K562 (cell line): ENCODE measurements around the gene HS3ST5. TPM values are rescaled to one million over a fixed set of nuclear protein-coding genes. Genes with fewer than 3 reads are reported as not detected.

Source experiments
- ATAC-seq: fragments of 200-7000 bp; cut with Tn5 transposase; 3 replicates; pipeline ENCODE4 v1.9.1; 2020; ENCODE audit warnings: moderate library complexity
- BruUV-seq: library from RNA; stranded (reverse); fragments of 400-500 nt; replicated peaks from 2 replicates; lab custom pipeline; 2021; lab: Mats Ljungman, UMichigan
- CTCF ChIA-PET: fragments of 300-600 bp; formaldehyde crosslinking; extraction: SDS; loops from one replicate; lab custom pipeline; 2021; ENCODE audit warnings: low intra/inter-chr PET ratio; lab: Yijun Ruan, JAX
- POLR2A ChIA-PET: fragments of 300-600, 350-650 bp; sonication (Branson Sonifier 250); formaldehyde crosslinking; extraction: SDS; loops from one replicate; lab custom pipeline; 2021; ENCODE audit warnings: antibody characterized with exemption, inconsistent platforms; lab: Yijun Ruan, JAX
- DNase-seq, 4 experiments: peaks; one replicate each; pipeline versions ENCODE4 v3.0.0 to v3.0.0-alpha.2; 2011 to 2018; ENCODE audit warnings: low spot score in 3 of 4, mixed read lengths in 3 of 4; ENCODE audit errors: extremely low read depth in 1 of 4
- FAIRE-seq: peaks from 2 replicates; lab custom pipeline; 2011; peaks lifted over from hg19 to GRCh38; lab: Jason Lieb, UNC
- H2AFZ ChIP-seq: 2 replicates; pipeline ENCODE4 v1.6.0; 2011; ENCODE audit warnings: low read depth, low read length, control low read depth, inconsistent platforms
- H3K27ac ChIP-seq: fragments of 200-600 bp; 3 replicates; pipeline ENCODE4 v1.8.0; 2011; ENCODE audit warnings: low read depth, mild to moderate bottlenecking, control low read depth, inconsistent platforms, low read length, moderate library complexity, mixed read lengths; ENCODE audit errors: extremely low read depth
- H3K27me3 ChIP-seq, 2 experiments: fragments of 300-600 bp in 1 of 2; 2 replicates in 1 of 2; 3 replicates in 1 of 2; pipeline versions ENCODE4 v1.6.0 to v1.8.0; 2011; ENCODE audit warnings: inconsistent platforms in 2 of 2, low read length in 2 of 2, mild to moderate bottlenecking in 1 of 2, mixed read lengths in 1 of 2, moderate library complexity in 1 of 2; ENCODE audit not compliant: control insufficient read depth in 2 of 2, insufficient read depth in 2 of 2
- H3K36me3 ChIP-seq: fragments of 300-600 bp; 3 replicates; pipeline ENCODE4 v1.8.0; 2011; ENCODE audit warnings: mild to moderate bottlenecking, low read length, inconsistent platforms; ENCODE audit not compliant: control insufficient read depth, insufficient read depth
- H3K4me1 ChIP-seq, 2 experiments: fragments of 200-600 bp in 1 of 2; replicated peaks in 1 of 2; 2 replicates in 1 of 2; 3 replicates in 1 of 2; pipeline versions ENCODE4 v1.5.1 to v1.8.0; 2011; ENCODE audit warnings: inconsistent platforms in 2 of 2, low read length in 2 of 2, mild to moderate bottlenecking in 1 of 2, mixed read lengths in 1 of 2, moderate library complexity in 1 of 2; ENCODE audit not compliant: control insufficient read depth in 2 of 2, insufficient read depth in 2 of 2
- H3K4me2 ChIP-seq: 2 replicates; pipeline ENCODE4 v1.6.1; 2011; ENCODE audit warnings: low read length, control low read depth, inconsistent platforms, mixed read lengths; ENCODE audit not compliant: insufficient read depth
- H3K4me3 ChIP-seq: fragments of 200-600 bp; sonication (generic), shearing (Covaris generic); 2 replicates; pipeline ENCODE4 v1.5.1; 2016; ENCODE audit warnings: control low read depth, inconsistent platforms
- H3K79me2 ChIP-seq: fragments of 200-600 bp; 3 replicates; pipeline ENCODE4 v1.8.0; 2011; ENCODE audit warnings: low read length, inconsistent platforms; ENCODE audit not compliant: control insufficient read depth, insufficient read depth
- H3K9ac ChIP-seq, 2 experiments: 2 replicates each; pipeline versions ENCODE4 v1.6.0 to v1.6.1; 2011; ENCODE audit warnings: low read depth in 2 of 2, low read length in 2 of 2, control low read depth in 1 of 2, inconsistent platforms in 1 of 2, mild to moderate bottlenecking in 1 of 2, mixed read lengths in 1 of 2; ENCODE audit not compliant: insufficient read depth in 1 of 2
- H3K9me1 ChIP-seq: one replicate; pipeline ENCODE4 v1.6.0; 2011; ENCODE audit warnings: inconsistent platforms, mild to moderate bottlenecking, low read length, moderate library complexity; ENCODE audit not compliant: control insufficient read depth, insufficient read depth
- H3K9me3 ChIP-seq: replicated peaks from 2 replicates; pipeline ENCODE4 v1.5.1; 2011; ENCODE audit warnings: low read depth, low read length, inconsistent platforms; ENCODE audit not compliant: control insufficient read depth, insufficient read depth
- H4K20me1 ChIP-seq: replicated peaks from 2 replicates; pipeline ENCODE4 v1.6.1; 2011; ENCODE audit warnings: low read length, inconsistent platforms, mixed read lengths; ENCODE audit not compliant: control insufficient read depth, insufficient read depth
- DACH1 ChIP-seq: fragments of 450-650 bp; IDR thresholded peaks from 2 replicates; pipeline ENCODE4 v1.6.1; 2018; ENCODE audit not compliant: partially characterized antibody
- EP300 ChIP-seq: IDR thresholded peaks from 2 replicates; pipeline ENCODE4 v1.6.1; 2012; ENCODE audit warnings: low read length, improper control_type of control experiment
- ETV1 ChIP-seq: fragments of 450-650 bp; conservative IDR thresholded peaks from 2 replicates; pipeline ENCODE4 v1.6.1; 2016; ENCODE audit warnings: missing genetic modification characterization, control low read depth, low read depth, missing compliant biosample characterization
- JUNB ChIP-seq: fragments of 450-650 bp; formaldehyde crosslinking; conservative IDR thresholded peaks from 2 replicates; pipeline ENCODE4 v1.4.0; 2020; ENCODE audit warnings: mild to moderate bottlenecking
- KDM1A ChIP-seq, 2 experiments: fragments of 450-650 bp; IDR thresholded peaks; 2 replicates each; pipeline ENCODE4 v1.6.1; 2016; ENCODE audit warnings: mild to moderate bottlenecking in 2 of 2
- KDM4B ChIP-seq, 2 experiments: fragments of 450-650 bp in 1 of 2; sonication (generic) in 1 of 2; IDR thresholded peaks; 2 replicates each; pipeline ENCODE4 v1.6.1; 2016 to 2017; ENCODE audit warnings: borderline replicate concordance in 2 of 2, antibody characterized with exemption in 1 of 2, low read depth in 1 of 2, mild to moderate bottlenecking in 1 of 2
- MTF1 ChIP-seq: fragments of 250-450 bp; sonication (Bioruptor Pico); IDR thresholded peaks from 2 replicates; pipeline ENCODE4 v1.9.0; 2021; ENCODE audit warnings: moderate library complexity, mild to moderate bottlenecking, inconsistent platforms, borderline replicate concordance
- PHF21A ChIP-seq: fragments of 450-650 bp; IDR thresholded peaks from 2 replicates; pipeline ENCODE4 v1.6.1; 2017; ENCODE audit warnings: low read depth, borderline replicate concordance
- POLR2G ChIP-seq: fragments of 200-400 bp; formaldehyde crosslinking; IDR thresholded peaks from 2 replicates; pipeline ENCODE4 v1.6.1; 2017; ENCODE audit warnings: low read depth, mild to moderate bottlenecking, antibody characterized with exemption, low read length, moderate library complexity
- THAP7 ChIP-seq: fragments of 250-450 bp; sonication (Bioruptor Pico); IDR thresholded peaks from 2 replicates; pipeline ENCODE4 v1.5.0; 2021
- TSHZ1 ChIP-seq: fragments of 250-450 bp; sonication (Bioruptor Pico); IDR thresholded peaks from 2 replicates; pipeline ENCODE4 v1.4.0; 2020; ENCODE audit warnings: mild to moderate bottlenecking, moderate library complexity
- ZNF274 ChIP-seq: IDR thresholded peaks from 2 replicates; pipeline ENCODE4 v1.6.1; 2011; ENCODE audit warnings: low read depth, mild to moderate bottlenecking, low read length, moderate library complexity, borderline replicate concordance
- ZNF589 ChIP-seq: fragments of 200-800 bp; sonication (Bioruptor generic); IDR thresholded peaks from 2 replicates; pipeline ENCODE4 v1.6.1; 2016; ENCODE audit warnings: low read depth, missing genetic modification characterization, missing compliant biosample characterization
- ZNF592 ChIP-seq: fragments of 450-650 bp; IDR thresholded peaks from 2 replicates; pipeline ENCODE4 v1.6.1; 2017; ENCODE audit warnings: antibody characterized with exemption, mild to moderate bottlenecking
- ZNF77 ChIP-seq: fragments of 250-450 bp; sonication (Bioruptor Pico); IDR thresholded peaks from 2 replicates; pipeline ENCODE4 v1.5.0; 2020
- ZNF79 ChIP-seq: fragments of 250-450 bp; sonication (Bioruptor Pico); IDR thresholded peaks from 2 replicates; pipeline ENCODE4 v1.4.0; 2020; ENCODE audit warnings: low read depth, mild to moderate bottlenecking, moderate library complexity
- WGBS: fragments of 100-300 bp; shearing (Covaris generic); methylation state at CpG from one replicate; pipeline ENCODE4 v1.1.6; 2016; ENCODE audit warnings: low coverage, mixed read lengths; ENCODE audit not compliant: insufficient coverage; ENCODE audit errors: missing lambda C conversion rate; 5-methylcytosine and 5-hydroxymethylcytosine counted together
- in situ Hi-C: fragments of 300-500 bp; cut with MboI; formaldehyde crosslinking; loops from 4 replicates; pipeline ENCODE4 v1.15.0; 2018; ENCODE audit warnings: inconsistent platforms, mixed read lengths
- intact Hi-C: fragments of 100-400 bp; cut with micrococcal nuclease; formaldehyde crosslinking; loops from 2 replicates; pipeline ENCODE4 v1.14.2; 2022
- polyA plus RNA-seq, 8 experiments: library from polyadenylated mRNA; depleted of rRNA in 4 of 8; stranded (reverse) in 5 of 8; unstranded in 3 of 8; fragments of >200 nt; fragmentation: Nextera tagmentation in 2 of 8; fragmentation: Illumina TruSeq in 1 of 8; extraction: Ambion mirVana in 2 of 8; extraction: Trizol in 1 of 8; gene quantifications; 2 replicates each; pipeline versions ENCODE4 v1.2.1 to v1.2.3, GENCODE V29; 2011 to 2014; ENCODE audit warnings: inconsistent platforms in 1 of 8, missing spikeins in 1 of 8
- total RNA-seq, 7 experiments: library from RNA; depleted of rRNA in 6 of 7; stranded (reverse); fragments of >200 nt in 6 of 7; fragmentation: Illumina TruSeq in 2 of 7; extraction: Trizol in 2 of 7; gene quantifications; 2 replicates each; pipeline versions ENCODE4 v1.2.1 to v1.2.3, GENCODE V29; 2011 to 2021; ENCODE audit warnings: low replicate concordance in 1 of 7

Gene HS3ST5
- total and polyA plus RNA-seq, 9 of the 15 experiments (the other 6 are each of a cell fraction or from before 2014, with no cell fraction given), result not detected

- Histone ChIP-seq H3K79me2 (no peaks in the 10 kb centered on the region), H3K4me1 (peaks cover 0 to 3% of the 10 kb centered on the region in 2 experiments; a peak in 2 of 5 replicates), H4K20me1 (no peaks in the 10 kb centered on the region), H3K36me3 (no peaks in the 10 kb centered on the region), H3K9me3 (no peaks in the 10 kb centered on the region), H3K4me3 (no peak overlapping the region), H3K4me2 (no peak overlapping the region), H2AFZ (no peak overlapping the region), H3K9ac (no peak overlapping the region), H3K9me1 (no peaks in the 10 kb centered on the region), H3K27me3 (no peaks in the 10 kb centered on the region), H3K27ac (no peak overlapping the region)
- no TSS peak for BruUV-seq
- CTCF ChIA-PET, result no interaction called here
- DNase-seq (no peak), FAIRE-seq (no peak), ATAC-seq (no peak)
- in situ Hi-C loops (no loop called here), intact Hi-C loops (no loop called here)
- POLR2A ChIA-PET, result no interaction called here
- WGBS, result 0% methylated on average over 1 of the region's 1 CpG
- TF ChIP-seq JUNB (CRISPR knock-in tag) (no peak), THAP7 (CRISPR knock-in tag) (no peak), KDM1A (IDR thresholded peaks at IDR 0.05) (no peak), POLR2G (no peak), KDM4B (IDR thresholded peaks at IDR 0.05; ENCODE audit: borderline replicate concordance in 2 of 2, low read depth in 1 of 2) (no peak), DACH1 (no peak), ZNF589 (CRISPR knock-in tag) (no peak), ZNF79 (CRISPR knock-in tag) (no peak), ZNF592 (no peak), ZNF274 (no peak), MTF1 (CRISPR knock-in tag) (no peak), ZNF77 (CRISPR knock-in tag) (no peak), TSHZ1 (CRISPR knock-in tag) (no peak), PHF21A (no peak), EP300 (no peak), ETV1 (tag) (no peak)
Measured at GRCh38 chr6:114344971-114345275, 2.1 kb upstream of the HS3ST5 start.
